Uterus (tissue), 2 donors: ENCODE measurements around the gene SHOC2.

Source experiments
- POLR2A ChIP-seq, 2 donors: fragments of 450-650 bp; IDR thresholded peaks; one replicate each; pipeline ENCODE4 v1.6.1; 2016; ENCODE audit warnings: antibody characterized with exemption in 2 of 2, mild to moderate bottlenecking in 1 of 2, moderate library complexity in 1 of 2
- TF ChIP-seq, protein P1 (sequence below), 4 experiments: fragments of 200-600 bp in 2 of 4; fragments of 450-650 bp in 2 of 4; sonication (generic) in 2 of 4; IDR thresholded peaks; one replicate each; pipeline ENCODE4 v1.5.1; 2016 to 2019; ENCODE audit warnings: antibody characterized with exemption in 4 of 4, mild to moderate bottlenecking in 2 of 4, moderate library complexity in 1 of 4

DNA sequence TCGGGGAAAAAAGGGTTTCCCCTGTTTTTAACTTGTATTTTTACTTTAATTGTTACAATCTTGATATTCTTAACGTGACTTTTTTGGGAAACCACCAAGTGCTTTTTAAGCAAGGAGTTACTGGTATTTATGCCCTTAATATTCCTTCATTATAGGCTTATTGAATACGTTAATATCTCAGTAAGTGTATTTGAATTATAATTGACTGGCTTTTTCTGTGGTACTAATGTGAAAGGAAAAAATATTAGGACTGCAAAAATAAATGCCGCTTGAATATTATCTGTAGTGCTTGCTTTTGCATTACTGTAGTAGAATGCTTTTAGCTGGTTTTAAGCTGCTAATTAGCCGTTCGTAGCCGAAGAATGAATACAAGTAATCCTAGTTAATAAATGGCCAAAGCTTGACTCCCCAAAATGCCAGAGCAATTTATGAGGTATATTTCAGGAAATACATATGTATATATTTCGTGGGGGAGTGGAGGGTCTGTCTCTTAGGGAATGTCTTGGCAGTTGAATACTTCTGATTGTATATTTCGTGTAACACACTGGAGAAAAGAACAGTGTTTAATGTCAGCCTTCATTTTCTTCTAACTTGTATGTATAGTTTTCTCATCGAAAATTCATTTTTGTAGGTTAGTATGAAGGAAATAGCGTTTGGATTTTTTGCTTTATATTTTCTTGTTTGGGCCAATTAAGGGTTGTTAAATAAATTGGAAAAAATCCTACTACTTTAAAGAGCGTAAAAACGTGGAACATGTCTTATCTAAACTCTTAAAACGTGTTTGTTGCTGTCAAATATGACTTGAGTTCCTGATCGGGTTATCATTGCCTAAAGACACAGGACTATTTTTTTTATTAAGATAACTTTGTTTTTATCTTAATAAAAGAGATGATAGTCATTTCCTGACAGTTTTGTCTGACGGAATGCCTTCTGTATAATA lies 46.1 kb upstream of the SHOC2 start:
- TF ChIP-seq, protein P1, sequence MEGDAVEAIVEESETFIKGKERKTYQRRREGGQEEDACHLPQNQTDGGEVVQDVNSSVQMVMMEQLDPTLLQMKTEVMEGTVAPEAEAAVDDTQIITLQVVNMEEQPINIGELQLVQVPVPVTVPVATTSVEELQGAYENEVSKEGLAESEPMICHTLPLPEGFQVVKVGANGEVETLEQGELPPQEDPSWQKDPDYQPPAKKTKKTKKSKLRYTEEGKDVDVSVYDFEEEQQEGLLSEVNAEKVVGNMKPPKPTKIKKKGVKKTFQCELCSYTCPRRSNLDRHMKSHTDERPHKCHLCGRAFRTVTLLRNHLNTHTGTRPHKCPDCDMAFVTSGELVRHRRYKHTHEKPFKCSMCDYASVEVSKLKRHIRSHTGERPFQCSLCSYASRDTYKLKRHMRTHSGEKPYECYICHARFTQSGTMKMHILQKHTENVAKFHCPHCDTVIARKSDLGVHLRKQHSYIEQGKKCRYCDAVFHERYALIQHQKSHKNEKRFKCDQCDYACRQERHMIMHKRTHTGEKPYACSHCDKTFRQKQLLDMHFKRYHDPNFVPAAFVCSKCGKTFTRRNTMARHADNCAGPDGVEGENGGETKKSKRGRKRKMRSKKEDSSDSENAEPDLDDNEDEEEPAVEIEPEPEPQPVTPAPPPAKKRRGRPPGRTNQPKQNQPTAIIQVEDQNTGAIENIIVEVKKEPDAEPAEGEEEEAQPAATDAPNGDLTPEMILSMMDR (IDR thresholded peaks at IDR 0.05): no peak
- no peak for TF ChIP-seq POLR2A (IDR thresholded peaks at IDR 0.05)
